ENCODE results near the gene BTBD9. TPM values are rescaled to one million over a fixed set of nuclear protein-coding genes. Genes with fewer than 3 reads are reported as not detected.

BTBD9 gene
- total and polyA plus RNA-seq, 9 of the 15 experiments (the other 6 are each of a cell fraction or from before 2014, with no cell fraction given) = 0.08 to 1.6 (median 0.58) TPM

DNA sequence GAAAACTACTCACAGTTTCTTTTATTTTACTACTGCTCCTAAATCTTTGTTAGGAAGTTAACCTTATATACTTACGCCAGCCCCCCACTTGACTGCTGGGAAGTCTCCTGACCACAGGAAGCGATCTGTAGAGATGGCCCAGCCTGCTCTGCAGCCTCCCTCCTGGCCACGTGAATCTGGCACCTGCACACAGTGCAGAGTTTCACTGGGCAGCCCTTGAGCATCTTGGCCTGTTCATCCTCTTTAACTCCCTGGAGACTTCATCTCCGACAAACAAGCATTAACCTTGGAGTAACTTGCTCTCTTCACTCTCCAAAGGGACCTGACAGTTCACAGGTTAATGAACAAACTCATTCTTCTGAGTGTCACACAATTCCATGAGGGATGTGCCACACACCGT, 294.1 kb downstream of the BTBD9 start:
- BruUV-seq (replicated peaks) = no TSS peak
- Histone ChIP-seq H3K27me3 (ENCODE audit: control insufficient read depth in 2 of 2, insufficient read depth in 2 of 2, low read length in 2 of 2) (peaks cover 0 to 6% of the 10 kb centered on the region in 2 experiments; a peak in 3 of 5 replicates), H3K27ac (ENCODE audit: extremely low read depth, low read depth, low read length) (no peak overlapping the region), H3K9me3 (replicated peaks; ENCODE audit: control insufficient read depth, insufficient read depth, low read depth, low read length) (no peaks in the 10 kb centered on the region), H3K9ac (ENCODE audit: insufficient read depth in 1 of 2, low read depth in 2 of 2, low read length in 2 of 2) (no peak overlapping the region), H3K9me1 (ENCODE audit: control insufficient read depth, insufficient read depth, low read length) (no peaks in the 10 kb centered on the region), H3K79me2 (ENCODE audit: control insufficient read depth, insufficient read depth, low read length) (no peaks in the 10 kb centered on the region), H3K4me3 (no peak overlapping the region), H3K4me2 (ENCODE audit: insufficient read depth, low read length) (no peak overlapping the region), H3K4me1 (replicated peaks in 1 of 2; ENCODE audit: control insufficient read depth in 2 of 2, insufficient read depth in 2 of 2, low read length in 2 of 2) (no peaks in the 10 kb centered on the region), H4K20me1 (replicated peaks; ENCODE audit: control insufficient read depth, insufficient read depth, low read length) (no peaks in the 10 kb centered on the region), H3K36me3 (ENCODE audit: control insufficient read depth, insufficient read depth, low read length) (no peaks in the 10 kb centered on the region), H2AFZ (ENCODE audit: low read depth, low read length) (no peak overlapping the region)
- ChIA-PET POLR2A (interaction anchor here (0.5 kb wide), 1 partner anchor 10 kb away, joined by 3 read pairs; no protein-coding TSS in a partner anchor), CTCF (ENCODE audit: low intra/inter-chr PET ratio) (no interaction called here)
- no peak for DNase-seq (ENCODE audit: extremely low read depth in 1 of 4, low spot score in 3 of 4)
- in situ Hi-C loops (cut with MboI) = no loop called here
- under 1% methylated on average over 5 of the region's 5 CpGs for WGBS (ENCODE audit: insufficient coverage, low coverage, missing lambda C conversion rate)
- ATAC-seq = no peak
- FAIRE-seq = no peak
- intact Hi-C loops (cut with micrococcal nuclease) = no loop called here
- TF ChIP-seq SPI1 (IDR thresholded peaks at IDR 0.05; ENCODE audit: borderline replicate concordance, low read depth, low read length) (no peak), CSDE1 (IDR thresholded peaks at IDR 0.05) (no peak), ZNF77 (CRISPR knock-in tag; IDR thresholded peaks at IDR 0.05) (no peak), PURB (CRISPR knock-in tag; IDR thresholded peaks at IDR 0.05; ENCODE audit: low read depth) (no peak), ZNF431 (CRISPR knock-in tag; IDR thresholded peaks at IDR 0.05) (no peak), OTX1 (CRISPR knock-in tag; IDR thresholded peaks at IDR 0.05) (no peak), ZNF324 (CRISPR knock-in tag; IDR thresholded peaks at IDR 0.05) (no peak), CBX1 (IDR thresholded peaks at IDR 0.05; ENCODE audit: low read depth) (no peak), ZNF764 (CRISPR knock-in tag; IDR thresholded peaks at IDR 0.05; ENCODE audit: low read depth) (no peak), TRIM24 (IDR thresholded peaks at IDR 0.05) (no peak), KAT8 (IDR thresholded peaks at IDR 0.05; ENCODE audit: low read depth) (no peak)
- TF ChIP-seq, protein P1, sequence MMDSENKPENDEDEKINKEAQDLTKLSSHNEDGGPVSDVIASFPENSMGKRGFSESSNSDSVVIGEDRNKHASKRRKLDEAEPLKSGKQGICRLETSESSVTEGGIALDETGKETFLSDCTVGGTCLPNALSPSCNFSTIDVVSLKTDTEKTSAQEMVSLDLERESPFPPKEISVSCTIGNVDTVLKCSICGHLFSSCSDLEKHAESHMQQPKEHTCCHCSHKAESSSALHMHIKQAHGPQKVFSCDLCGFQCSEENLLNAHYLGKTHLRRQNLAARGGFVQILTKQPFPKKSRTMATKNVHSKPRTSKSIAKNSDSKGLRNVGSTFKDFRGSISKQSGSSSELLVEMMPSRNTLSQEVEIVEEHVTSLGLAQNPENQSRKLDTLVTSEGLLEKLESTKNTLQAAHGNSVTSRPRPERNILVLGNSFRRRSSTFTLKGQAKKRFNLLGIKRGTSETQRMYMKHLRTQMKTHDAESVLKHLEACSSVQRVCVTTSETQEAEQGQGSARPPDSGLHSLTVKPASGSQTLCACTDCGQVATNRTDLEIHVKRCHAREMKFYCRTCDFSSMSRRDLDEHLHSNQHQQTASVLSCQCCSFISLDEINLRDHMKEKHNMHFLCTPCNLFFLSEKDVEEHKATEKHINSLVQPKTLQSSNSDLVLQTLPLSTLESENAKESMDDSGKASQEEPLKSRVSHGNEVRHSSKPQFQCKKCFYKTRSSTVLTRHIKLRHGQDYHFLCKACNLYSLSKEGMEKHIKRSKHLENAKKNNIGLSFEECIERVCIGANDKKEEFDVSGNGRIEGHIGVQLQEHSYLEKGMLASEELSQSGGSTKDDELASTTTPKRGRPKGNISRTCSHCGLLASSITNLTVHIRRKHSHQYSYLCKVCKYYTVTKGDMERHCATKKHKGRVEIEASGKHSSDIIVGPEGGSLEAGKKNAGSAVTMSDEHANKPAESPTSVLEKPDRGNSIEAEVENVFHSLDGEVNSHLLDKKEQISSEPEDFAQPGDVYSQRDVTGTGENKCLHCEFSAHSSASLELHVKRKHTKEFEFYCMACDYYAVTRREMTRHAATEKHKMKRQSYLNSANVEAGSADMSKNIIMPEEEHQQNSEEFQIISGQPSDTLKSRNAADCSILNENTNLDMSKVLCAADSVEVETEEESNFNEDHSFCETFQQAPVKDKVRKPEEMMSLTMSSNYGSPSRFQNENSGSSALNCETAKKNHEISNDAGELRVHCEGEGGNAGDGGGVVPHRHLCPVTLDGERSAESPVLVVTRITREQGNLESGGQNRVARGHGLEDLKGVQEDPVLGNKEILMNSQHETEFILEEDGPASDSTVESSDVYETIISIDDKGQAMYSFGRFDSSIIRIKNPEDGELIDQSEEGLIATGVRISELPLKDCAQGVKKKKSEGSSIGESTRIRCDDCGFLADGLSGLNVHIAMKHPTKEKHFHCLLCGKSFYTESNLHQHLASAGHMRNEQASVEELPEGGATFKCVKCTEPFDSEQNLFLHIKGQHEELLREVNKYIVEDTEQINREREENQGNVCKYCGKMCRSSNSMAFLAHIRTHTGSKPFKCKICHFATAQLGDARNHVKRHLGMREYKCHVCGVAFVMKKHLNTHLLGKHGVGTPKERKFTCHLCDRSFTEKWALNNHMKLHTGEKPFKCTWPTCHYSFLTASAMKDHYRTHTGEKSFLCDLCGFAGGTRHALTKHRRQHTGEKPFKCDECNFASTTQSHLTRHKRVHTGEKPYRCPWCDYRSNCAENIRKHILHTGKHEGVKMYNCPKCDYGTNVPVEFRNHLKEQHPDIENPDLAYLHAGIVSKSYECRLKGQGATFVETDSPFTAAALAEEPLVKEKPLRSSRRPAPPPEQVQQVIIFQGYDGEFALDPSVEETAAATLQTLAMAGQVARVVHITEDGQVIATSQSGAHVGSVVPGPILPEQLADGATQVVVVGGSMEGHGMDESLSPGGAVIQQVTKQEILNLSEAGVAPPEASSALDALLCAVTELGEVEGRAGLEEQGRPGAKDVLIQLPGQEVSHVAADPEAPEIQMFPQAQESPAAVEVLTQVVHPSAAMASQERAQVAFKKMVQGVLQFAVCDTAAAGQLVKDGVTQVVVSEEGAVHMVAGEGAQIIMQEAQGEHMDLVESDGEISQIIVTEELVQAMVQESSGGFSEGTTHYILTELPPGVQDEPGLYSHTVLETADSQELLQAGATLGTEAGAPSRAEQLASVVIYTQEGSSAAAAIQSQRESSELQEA (IDR thresholded peaks at IDR 0.05; ENCODE audit: low read depth) = no peak
- TF ChIP-seq, protein P2, sequence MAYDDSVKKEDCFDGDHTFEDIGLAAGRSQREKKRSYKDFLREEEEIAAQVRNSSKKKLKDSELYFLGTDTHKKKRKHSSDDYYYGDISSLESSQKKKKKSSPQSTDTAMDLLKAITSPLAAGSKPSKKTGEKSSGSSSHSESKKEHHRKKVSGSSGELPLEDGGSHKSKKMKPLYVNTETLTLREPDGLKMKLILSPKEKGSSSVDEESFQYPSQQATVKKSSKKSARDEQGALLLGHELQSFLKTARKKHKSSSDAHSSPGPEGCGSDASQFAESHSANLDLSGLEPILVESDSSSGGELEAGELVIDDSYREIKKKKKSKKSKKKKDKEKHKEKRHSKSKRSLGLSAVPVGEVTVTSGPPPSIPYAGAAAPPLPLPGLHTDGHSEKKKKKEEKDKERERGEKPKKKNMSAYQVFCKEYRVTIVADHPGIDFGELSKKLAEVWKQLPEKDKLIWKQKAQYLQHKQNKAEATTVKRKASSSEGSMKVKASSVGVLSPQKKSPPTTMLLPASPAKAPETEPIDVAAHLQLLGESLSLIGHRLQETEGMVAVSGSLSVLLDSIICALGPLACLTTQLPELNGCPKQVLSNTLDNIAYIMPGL (CRISPR knock-in tag; IDR thresholded peaks at IDR 0.05) = no peak
